Muscle of arm (tissue), 14 donors: ENCODE data around the gene IL17RC. TPM values are rescaled to one million over a fixed set of nuclear protein-coding genes. Genes with fewer than 3 reads are reported as not detected.
"Not testable (repeated sequence)": the region's sequence is repeated elsewhere in the genome, so short reads cannot be mapped to it uniquely, and the experiment has no call there.

ENCODE experiments used
- DNase-seq: peaks from one replicate; pipeline ENCODE4 v3.0.0-alpha.2; 2013
- long read RNA-seq, 11 donors: transcript quantifications; one replicate each; lab custom pipeline, GENCODE V29; 2026
- polyA plus RNA-seq, 12 donors: library from polyadenylated mRNA; unstranded; fragments of 120-200 nt; gene quantifications; one replicate each; pipeline ENCODE4 v1.2.1, GENCODE V29; 2013; ENCODE audit not compliant: insufficient read length in 12 of 12

Gene IL17RC
- polyA plus RNA-seq: 10 to 100 TPM in 11 of 12 donors, not detected in 1; 15.8 to 42.8 (median 23.4) TPM
- long read RNA-seq, donor 1, partial matches to known transcripts: 0 of 2 reads
- long read RNA-seq, donor 1, other reads (novel, unspliced or antisense): 0 of 2 reads
- long read RNA-seq, donor 2, partial matches to known transcripts: 0 of 1 reads
- long read RNA-seq, donor 2, other reads (novel, unspliced or antisense): 0 of 1 reads
- long read RNA-seq, donor 3, partial matches to known transcripts: 0 of 1 reads
- long read RNA-seq, donor 3, other reads (novel, unspliced or antisense): 0 of 1 reads
- long read RNA-seq, donor 4, partial matches to known transcripts: 0 of 2 reads
- long read RNA-seq, donor 4, other reads (novel, unspliced or antisense): 0 of 2 reads
- long read RNA-seq, donor 5, partial matches to known transcripts: 0 of 2 reads
- long read RNA-seq, donor 5, other reads (novel, unspliced or antisense): 0 of 2 reads
- long read RNA-seq, donor 6: 0 reads
- long read RNA-seq, donor 7, partial matches to known transcripts: 0 of 2 reads
- long read RNA-seq, donor 7, other reads (novel, unspliced or antisense): 0 of 2 reads
- long read RNA-seq, donor 8: 0 reads
- long read RNA-seq, donor 9, partial matches to known transcripts: 0 of 1 reads
- long read RNA-seq, donor 9, other reads (novel, unspliced or antisense): 0 of 1 reads
- long read RNA-seq, donor 10, partial matches to known transcripts: 0 of 1 reads
- long read RNA-seq, donor 10, other reads (novel, unspliced or antisense): 0 of 1 reads
- long read RNA-seq, donor 11, partial matches to known transcripts: 0 of 2 reads
- long read RNA-seq, donor 11, other reads (novel, unspliced or antisense): 0 of 2 reads

GRCh38 chr3:9916734-9917680, at the start of gene IL17RC:
Gene IL17RC (plus strand): TSS chr3:9917098. CDS start chr3:9917316, 218 bp downstream.
- peak; percentile 90 for DNase-seq

GRCh38 chr3:9867106-9867505, 49.8 kb upstream of the IL17RC start:
- DNase-seq: no peak

- DNase-seq: no peak
Measured at GRCh38 chr3:9869955-9870354, 46.9 kb upstream of the IL17RC start.

- no peak for DNase-seq
Measured at GRCh38 chr3:9870978-9871377, 45.9 kb upstream of the IL17RC start.

GRCh38 chr3:9872067-9872466, 44.8 kb upstream of the IL17RC start:
- not testable (repeated sequence) for DNase-seq

GRCh38 chr3:9875448-9875847, 41.5 kb upstream of the IL17RC start:
- DNase-seq: no peak

- DNase-seq: not testable (repeated sequence)
Measured at GRCh38 chr3:9876255-9876654, 40.6 kb upstream of the IL17RC start.

- no peak for DNase-seq
Measured at GRCh38 chr3:9876991-9877390, 39.9 kb upstream of the IL17RC start.

GRCh38 chr3:9878700-9879099, 38.2 kb upstream of the IL17RC start:
- no peak for DNase-seq

- DNase-seq: no peak
Measured at GRCh38 chr3:9879830-9880549, 36.9 kb upstream of the IL17RC start, which contains the start of gene CIDEC. Gene CIDEC (minus strand): TSS chr3:9880253. CDS start chr3:9878486, 1,767 bp downstream.

GRCh38 chr3:9881441-9881840, 35.5 kb upstream of the IL17RC start:
- no peak for DNase-seq

- DNase-seq: no peak
Measured at GRCh38 chr3:9883706-9884554, 33.0 kb upstream of the IL17RC start.

- DNase-seq: no peak
Measured at GRCh38 chr3:9884555-9885165, 32.2 kb upstream of the IL17RC start.

GRCh38 chr3:9886328-9886727, 30.6 kb upstream of the IL17RC start:
- no peak for DNase-seq

- no peak for DNase-seq
Measured at GRCh38 chr3:9887480-9887879, 29.4 kb upstream of the IL17RC start.

GRCh38 chr3:9888540-9888939, 28.4 kb upstream of the IL17RC start:
- no peak for DNase-seq

GRCh38 chr3:9889405-9889804, 27.5 kb upstream of the IL17RC start:
- DNase-seq: no peak

GRCh38 chr3:9890249-9891071, 26.4 kb upstream of the IL17RC start, which contains the start of gene JAGN1:
Gene JAGN1 (plus strand): TSS chr3:9890610. CDS start chr3:9890723, 113 bp downstream.
- peak; percentile 92 for DNase-seq
